PFSK-1 (cell line): Measurements from ENCODE around the gene STOML2.

Source experiments
- POLR2AphosphoS5 ChIP-seq: IDR thresholded peaks from 2 replicates; pipeline ENCODE4 v1.6.1; 2012; ENCODE audit warnings: low read depth, mild to moderate bottlenecking, control low read depth, low read length, moderate library complexity
- SIN3A ChIP-seq: IDR thresholded peaks from 2 replicates; pipeline ENCODE4 v1.6.1; 2012; ENCODE audit warnings: mild to moderate bottlenecking, low read length, moderate library complexity, borderline replicate concordance; ENCODE audit not compliant: insufficient read depth
- TF ChIP-seq, protein P1 (sequence below), 2 experiments: IDR thresholded peaks; 2 replicates each; pipeline versions ENCODE4 v1.6.1 to v1.8.0; 2011 to 2012; ENCODE audit warnings: low read depth in 2 of 2, low read length in 2 of 2, control low read depth in 1 of 2, inconsistent platforms in 1 of 2, mild to moderate bottlenecking in 1 of 2, moderate library complexity in 1 of 2; ENCODE audit not compliant: insufficient read depth in 1 of 2

GRCh38 chr9:35074141-35074540, 28.8 kb downstream of the STOML2 start:
- no peak for TF ChIP-seq POLR2AphosphoS5
- TF ChIP-seq SIN3A = no peak
- TF ChIP-seq, protein P1, sequence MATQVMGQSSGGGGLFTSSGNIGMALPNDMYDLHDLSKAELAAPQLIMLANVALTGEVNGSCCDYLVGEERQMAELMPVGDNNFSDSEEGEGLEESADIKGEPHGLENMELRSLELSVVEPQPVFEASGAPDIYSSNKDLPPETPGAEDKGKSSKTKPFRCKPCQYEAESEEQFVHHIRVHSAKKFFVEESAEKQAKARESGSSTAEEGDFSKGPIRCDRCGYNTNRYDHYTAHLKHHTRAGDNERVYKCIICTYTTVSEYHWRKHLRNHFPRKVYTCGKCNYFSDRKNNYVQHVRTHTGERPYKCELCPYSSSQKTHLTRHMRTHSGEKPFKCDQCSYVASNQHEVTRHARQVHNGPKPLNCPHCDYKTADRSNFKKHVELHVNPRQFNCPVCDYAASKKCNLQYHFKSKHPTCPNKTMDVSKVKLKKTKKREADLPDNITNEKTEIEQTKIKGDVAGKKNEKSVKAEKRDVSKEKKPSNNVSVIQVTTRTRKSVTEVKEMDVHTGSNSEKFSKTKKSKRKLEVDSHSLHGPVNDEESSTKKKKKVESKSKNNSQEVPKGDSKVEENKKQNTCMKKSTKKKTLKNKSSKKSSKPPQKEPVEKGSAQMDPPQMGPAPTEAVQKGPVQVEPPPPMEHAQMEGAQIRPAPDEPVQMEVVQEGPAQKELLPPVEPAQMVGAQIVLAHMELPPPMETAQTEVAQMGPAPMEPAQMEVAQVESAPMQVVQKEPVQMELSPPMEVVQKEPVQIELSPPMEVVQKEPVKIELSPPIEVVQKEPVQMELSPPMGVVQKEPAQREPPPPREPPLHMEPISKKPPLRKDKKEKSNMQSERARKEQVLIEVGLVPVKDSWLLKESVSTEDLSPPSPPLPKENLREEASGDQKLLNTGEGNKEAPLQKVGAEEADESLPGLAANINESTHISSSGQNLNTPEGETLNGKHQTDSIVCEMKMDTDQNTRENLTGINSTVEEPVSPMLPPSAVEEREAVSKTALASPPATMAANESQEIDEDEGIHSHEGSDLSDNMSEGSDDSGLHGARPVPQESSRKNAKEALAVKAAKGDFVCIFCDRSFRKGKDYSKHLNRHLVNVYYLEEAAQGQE (IDR thresholded peaks at IDR 0.05; ENCODE audit: insufficient read depth in 1 of 2, low read depth in 2 of 2, low read length in 2 of 2) = no peak
